GM19025 (cell line): Measurements from ENCODE around the gene RIPOR3.
"Not testable (repeated sequence)": the region's sequence is repeated elsewhere in the genome, so short reads cannot be mapped to it uniquely, and the experiment has no call there.

ENCODE experiments used
- ATAC-seq: cut with Tn5 transposase; IDR thresholded peaks from one replicate; pipeline ENCODE4 v1.9.1; 2021; ENCODE audit warnings: mild to moderate bottlenecking, low read depth, moderate library complexity; ENCODE audit not compliant: unreplicated experiment

The RIPOR3 gene

DNA sequence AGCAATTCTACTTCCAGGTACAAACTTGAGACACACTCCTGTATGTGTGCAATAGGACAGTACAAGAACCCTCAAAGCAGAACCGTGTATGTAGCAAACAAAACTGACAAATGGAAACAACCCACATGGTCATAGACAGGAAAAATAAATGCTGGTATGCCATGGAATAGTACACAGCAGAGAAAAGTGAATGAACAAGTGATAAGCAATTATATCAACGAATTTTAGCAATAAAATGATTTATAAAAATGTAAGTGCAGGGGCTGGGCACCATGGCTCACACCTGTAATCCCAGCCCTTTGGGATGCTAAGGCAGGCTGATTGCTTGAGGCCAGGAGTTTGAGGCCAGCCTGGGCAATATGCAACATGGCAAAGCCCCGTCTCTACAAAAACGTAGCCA is 9.3 kb downstream of the RIPOR3 start:
- no peak for ATAC-seq

DNA sequence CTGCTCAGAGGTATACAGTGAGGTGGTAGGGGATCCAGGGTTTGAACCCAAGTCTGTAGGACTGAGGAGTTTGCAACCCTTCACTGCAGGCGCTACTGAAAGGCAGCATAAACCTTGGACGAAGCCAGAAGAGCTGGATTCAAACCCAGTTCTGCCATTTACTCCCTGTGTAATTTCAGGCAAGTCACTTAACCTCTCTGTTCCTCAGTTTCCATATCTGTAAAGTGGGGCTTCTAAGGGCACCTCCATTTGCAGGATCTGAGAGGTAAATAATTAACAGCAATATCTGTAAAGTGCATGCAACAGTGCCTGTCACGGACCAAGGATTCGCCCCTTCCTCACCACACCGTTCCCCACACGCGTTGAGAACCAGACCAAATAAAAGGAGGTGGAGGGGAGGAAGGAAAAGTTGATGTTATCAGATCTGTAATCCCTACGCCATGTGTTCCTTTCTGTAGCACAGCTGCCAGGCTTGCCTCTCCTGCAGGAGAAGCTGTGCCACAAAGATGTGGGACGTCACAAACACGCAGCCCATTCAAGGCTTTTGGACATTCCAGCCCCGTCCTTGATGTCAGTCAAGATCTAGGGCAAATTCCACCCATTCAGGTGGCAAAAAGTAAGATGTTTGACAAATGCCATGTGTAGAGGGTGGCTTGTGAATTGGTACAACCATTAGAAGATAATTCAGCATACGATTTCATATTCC is 9.8 kb downstream of the RIPOR3 start:
- no peak for ATAC-seq

DNA sequence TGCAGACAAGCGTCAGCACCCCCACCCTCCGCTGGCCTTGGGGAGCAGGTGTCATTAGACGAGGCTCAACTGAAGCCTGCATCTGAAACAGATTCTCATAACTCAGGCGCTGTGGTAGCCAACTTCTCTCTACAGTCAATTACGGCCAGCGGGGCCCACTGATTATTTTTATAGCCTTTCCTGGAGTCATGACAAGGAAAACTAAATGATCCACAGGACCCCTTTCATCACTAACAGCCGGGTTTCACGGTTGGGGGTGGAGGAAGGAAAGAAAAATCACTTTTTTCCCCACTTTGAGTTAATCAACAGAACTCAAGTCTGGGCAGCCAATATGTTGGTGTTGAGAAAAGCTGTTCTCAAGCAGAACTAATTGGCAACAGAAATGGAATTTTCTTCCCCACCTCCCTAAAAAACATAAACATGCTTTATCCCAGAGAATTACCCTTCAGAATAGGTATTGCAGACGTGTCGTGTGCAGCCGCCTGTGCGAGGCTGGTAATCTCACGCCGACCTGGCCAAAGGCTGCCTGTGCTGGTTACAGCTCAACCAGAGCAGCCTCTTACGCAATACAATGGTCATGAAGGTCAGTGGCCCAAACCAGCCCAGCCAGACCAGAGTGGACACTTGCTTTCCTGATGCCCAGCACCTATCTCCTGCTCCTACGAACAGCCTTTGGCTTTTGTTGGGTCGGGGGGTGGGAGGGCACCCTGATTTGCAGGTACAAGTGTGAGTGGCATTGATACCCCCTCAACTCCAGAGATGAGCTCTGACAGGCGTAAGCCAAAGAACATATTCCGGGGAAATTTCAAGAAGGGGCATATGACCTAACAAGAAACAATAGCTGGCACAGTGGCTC is 11.0 kb downstream of the RIPOR3 start:
- no peak for ATAC-seq

DNA sequence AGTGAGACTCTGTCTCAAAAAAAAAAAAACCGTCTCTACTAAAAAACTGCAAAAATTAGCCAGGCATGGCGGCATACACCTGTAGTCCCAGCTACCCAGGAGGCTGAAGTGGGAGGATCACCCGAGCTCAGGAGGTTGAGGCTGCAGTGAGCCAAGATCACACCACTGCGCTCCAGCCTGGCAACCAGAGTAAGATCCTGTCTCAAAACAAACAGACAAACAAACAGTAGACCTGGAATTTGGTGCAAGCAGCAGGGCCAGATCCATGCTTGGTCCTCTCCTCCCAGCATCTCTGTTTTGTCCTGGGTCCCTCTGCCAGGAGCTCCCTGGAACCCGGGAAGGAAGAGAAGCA is 11.6 kb downstream of the RIPOR3 start:
- no peak for ATAC-seq

DNA sequence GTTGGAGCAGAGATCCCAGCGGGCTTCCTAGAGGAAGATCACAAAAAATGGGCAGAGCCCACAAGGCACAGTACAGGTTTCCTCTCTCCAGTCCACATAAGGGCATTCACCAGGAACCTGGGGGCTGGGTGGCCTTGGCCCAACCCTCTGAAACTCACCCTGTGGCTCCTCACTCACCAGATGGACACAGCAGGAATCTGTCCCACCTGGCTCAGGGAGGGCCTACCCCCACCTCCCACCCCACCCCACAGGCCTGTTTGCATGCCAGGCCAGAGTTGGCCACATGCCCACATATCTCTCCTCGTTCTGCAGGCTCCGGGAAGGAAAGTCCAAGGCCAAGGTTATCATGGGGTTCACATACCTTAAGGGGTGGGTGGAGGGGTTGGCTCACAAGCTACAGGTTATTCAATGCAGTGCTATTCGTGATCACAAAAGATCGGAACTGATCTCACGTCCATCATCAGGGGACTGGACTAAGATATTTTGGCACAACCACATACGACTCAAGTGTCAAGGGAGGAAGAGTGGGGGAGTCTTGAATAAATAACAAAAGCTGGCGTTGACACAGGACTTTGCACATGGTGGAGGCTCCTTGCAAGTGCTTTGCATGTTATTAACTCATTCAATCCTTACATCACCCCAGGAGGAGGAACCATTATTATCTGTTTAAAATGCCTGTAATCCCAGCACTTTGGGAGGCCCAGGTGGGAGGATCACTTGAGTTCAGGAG is 13.0 kb downstream of the RIPOR3 start:
- ATAC-seq = no peak

DNA sequence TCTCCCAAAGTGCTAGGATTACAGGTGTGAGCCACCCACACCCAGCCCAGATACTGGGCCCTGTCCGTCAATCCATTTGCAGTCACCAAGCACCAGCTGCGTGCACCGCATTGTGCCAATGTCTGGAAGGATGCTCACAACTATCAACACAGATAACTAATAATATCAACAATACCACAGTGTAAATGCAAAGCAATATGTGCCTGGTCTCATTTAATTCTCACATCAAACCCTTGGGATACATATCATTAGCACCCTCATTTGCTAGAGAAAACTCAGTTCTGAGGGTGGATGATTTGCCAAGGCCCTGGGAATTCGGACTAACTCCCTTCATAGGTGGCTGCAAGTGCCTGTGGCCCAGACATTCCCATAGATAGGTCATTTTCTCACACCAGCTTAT is 14.5 kb downstream of the RIPOR3 start:
- no peak for ATAC-seq

DNA sequence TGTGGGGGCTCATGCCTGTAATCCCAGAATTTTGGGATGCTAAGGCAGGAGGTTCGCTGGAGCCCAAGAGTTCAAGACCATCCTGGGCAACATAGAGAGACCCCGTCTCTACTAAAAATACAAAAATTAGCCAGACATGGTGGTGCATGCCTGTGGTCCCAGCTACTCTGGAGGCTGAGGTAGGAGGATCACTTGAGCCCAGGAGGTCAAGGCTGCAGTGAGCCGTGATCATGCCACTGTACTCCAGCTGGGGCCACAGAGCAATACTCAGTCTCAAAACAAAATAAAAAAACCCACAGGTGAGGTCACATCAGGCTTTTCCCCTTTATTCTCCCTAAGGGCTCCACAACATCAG is 15.0 kb downstream of the RIPOR3 start:
- ATAC-seq = not testable (repeated sequence)

DNA sequence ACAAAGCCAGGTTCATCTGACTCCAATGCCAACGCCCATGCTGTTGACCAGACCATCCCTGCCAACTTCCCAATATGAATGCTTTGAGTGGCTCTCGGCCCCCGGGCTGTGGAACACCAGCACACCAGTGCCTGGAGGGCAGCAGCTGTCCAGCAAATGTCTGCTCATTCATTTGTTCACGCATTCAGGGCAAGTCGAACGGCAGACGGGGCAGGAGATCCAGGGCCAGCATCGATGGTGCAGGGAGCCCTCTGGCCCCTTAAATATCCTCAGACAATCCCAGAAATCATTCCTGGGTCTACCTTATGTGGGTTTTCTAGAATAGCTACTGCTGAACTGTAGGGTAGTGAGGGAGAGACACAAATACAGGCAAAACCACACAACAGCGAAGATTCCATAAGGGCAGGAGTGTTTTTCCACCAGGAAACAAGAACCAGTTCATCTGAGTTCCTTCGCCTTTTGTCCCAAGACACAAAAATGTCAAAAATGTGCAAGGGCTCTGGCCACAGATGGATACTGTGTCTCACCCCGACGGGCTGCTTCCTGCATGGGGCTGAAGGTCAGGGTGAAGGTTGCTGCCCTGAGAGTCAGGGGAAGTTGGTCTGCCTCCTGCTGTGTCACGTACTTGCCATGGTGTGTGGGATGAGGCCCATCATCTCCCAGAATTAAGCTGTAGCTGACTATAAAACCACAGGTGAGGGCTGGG is 15.5 kb downstream of the RIPOR3 start:
- ATAC-seq = no peak

DNA sequence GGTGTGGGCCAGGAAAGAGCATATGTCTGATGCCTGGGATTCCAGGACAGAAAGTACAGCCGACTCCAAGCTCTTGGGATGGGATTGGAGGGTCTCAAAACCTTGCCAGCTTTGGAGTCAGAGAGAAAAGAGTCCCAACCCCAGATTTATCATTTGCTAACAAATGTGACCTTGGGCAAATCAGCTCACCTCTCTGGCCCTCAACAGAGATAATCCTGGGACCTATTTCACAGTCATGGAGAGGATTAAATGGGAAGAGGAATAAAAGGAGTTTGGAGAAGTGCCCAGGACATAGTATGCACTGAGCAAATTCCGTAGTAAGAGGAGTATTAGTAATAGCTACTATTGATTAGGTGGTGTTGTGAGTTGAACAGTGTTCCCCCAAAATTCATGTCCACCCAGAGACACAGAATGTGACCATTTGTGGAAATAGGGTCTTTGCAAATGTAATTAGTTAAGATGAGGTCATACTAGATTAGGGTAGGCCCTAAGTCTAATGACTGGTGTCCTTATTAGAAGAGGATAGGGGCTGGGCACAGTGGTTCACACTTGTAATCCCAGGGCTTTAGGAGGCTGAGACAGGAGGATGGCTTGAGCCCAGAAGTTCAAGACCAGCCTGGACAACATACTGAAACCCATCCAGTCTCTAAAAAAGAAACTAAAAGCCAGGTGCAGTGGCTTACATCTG is 17.1 kb downstream of the RIPOR3 start:
- ATAC-seq = no peak

DNA sequence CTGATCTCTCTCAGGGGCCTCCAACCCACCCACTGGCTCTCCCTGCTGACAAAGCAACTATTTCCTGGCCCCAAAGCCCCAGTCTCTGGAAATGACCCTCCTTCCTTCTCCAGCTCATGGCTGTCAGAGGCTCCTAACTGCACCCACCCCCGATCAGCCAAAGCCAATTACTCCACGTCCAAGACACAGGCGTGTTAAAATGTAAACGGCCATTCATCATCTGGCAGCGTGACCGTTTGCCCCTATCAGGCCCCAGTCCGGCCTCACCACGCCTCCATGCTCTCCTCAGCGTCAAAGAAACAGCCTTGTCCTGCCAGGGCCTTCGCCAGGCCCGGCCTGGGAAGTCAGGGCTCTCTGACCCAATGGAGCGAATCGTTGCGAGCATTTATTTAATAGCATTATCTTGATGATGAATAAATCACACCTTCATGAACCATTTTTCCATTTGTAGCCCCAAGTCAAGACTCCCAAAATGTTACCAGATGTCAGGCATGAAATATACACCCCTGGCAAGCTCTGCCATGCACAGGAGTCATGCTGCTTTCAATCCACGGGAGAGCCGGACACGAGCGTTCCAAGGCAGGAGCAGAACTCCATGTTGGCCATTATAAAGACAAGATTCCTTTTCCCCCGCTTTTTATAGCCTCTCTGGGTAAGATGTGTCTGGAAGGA is 17.7 kb downstream of the RIPOR3 start:
- no peak for ATAC-seq

DNA sequence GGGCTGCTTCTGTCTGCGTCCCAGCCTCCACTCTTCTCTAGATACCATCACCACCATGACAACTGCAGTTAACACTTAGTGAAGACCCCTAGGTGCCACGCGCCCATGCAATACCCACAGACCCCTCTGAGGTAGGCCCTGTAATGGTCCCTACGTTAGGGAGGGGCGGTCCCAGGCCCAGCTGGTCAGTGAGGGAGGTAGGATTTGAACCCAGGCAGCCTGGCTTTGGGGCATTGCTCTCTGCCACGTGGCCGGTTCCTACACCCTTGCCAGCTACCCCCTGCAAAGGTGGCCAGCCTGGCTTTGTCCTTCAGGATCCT is 18.2 kb downstream of the RIPOR3 start:
- no peak for ATAC-seq

DNA sequence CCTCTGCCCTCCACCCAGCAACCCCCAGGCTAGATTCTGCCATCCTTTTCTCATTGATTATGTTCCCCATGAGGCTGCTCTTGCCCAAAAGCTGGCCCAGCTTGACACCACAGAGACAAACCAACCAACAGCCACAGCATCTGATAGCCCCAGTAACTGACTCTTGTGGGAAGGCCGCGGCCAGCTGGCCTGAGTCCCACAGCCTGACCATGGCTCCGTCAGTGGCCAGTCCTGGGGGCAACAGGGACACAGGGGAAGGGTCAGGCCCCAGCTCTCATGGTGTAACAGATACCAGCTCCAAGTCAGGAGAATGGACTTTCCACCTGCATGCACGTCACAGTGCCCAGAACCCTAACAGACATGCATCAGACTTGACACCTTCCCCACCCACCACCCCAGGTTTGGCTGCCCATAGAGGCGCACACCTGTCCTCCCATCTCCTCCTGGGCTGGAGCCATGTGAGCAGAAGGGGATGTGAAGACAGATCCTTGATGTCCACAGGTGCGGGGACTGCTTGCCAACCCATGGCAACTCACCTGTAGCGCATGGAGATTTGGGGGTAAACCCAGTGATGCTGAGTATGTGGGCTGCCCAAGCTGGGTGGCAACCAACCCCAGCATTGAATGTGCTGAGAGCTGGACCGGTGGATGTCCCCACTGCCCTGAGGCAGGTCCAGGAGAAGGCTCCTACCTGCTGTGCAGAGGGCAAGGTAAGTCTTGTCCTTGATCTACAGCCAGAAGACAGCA is 18.8 kb downstream of the RIPOR3 start:
- ATAC-seq = no peak

DNA sequence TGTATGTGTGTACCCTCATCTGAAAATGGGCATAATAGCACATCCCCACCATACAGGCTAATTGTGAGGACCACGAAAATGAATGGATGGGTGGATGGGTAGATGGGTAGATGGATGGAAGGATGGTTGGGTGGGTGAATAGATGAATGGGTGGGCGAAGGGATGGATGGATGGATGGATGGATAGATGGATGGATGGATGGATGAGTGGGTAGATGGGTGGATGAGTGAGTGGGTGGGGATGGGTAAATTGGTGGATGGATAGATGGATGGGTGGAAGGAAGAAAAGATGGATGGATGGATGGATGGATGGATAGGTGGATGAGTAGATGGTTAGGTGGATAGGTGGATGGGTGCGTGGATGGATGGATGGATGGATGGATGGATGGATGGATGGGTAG is 19.7 kb downstream of the RIPOR3 start:
- no peak for ATAC-seq

DNA sequence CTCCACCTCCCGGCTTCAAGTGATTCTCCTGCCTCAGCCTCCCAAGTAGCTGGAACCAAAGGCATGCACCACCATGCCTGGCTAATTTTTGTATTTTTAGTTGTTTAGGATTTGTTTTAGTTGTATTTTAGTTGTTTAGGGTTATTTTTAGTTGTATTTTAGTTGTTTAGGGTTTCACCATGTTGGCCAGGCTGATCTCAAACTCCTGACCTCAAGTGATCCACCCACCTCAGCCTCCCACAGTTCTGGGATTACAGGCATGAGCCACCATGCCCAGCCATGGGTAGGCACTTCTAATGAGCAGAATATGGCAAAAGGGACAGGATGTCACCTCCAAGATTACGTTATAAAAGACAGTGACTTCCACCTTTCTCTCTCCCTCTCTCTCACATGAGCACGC is 20.3 kb downstream of the RIPOR3 start:
- ATAC-seq = not testable (repeated sequence)

DNA sequence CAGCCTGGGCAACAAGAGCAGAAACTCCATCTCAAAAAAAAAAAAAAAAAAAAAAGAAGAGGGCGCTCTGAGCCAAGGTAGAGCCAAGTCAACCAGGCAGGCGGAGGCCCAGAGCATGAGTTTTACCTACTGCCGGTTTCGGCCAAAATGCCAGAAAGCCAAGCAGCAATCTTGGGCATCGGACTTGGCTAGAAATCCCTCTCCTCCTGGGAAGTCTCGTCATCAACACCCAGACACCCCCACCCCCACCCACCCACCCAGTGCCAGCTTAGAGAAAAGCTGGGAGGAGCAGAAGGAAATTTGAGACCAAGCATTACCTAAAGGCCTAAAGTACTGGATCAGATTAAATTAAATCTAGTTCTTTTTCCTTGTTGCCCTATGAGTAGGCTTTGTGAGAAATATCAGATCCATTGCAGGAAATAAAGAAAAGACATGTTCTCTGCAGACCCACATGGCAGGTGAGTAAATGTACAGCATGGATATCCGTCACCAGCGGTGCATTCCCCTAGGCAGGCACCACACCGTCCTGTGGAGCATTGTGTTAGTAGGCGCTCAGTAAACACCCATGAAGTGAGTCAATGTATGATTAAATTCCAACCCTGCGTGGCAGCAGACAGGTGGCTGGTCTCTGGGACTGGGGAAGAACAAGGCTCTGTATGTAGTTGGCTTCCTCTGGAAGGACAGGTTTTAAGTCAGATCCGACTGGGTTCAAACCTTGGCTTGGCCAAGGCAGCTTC is 21.0 kb downstream of the RIPOR3 start:
- ATAC-seq = no peak

DNA sequence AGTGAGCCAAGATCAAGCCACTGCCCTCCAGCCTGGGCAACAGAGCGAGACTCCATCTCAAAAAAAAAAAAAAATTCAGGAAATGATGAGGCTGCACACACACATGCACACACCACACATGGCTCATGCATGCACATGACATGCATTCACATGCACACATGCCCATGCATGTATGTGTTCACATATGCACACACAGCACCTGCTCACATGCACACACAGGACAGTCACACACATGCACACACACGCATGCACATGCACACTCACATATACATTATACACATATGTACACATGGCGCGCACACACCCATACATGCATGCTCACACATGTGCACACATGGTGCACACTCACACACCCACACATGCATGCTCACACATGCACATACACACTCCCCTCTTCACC is 22.5 kb downstream of the RIPOR3 start:
- no peak for ATAC-seq

DNA sequence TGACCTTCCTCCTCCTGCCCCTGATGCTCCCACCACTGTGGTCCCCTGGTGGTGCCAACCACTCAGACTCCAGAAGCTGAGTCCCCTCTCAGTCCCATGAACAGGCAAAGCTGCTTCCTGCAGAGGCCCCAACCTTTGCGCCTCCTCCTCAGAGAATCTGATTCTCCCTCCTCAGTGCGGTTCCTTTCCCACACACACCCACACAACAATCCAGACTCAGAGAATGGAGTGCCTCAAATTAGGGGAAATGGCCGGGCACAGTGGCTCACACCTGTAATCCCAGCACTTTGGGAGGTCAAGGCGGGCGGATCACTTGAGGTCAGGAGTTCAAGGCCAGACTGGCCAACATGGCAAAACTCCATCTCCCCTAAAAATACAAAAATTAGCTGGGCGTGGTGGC is 23.0 kb downstream of the RIPOR3 start:
- no peak for ATAC-seq

DNA sequence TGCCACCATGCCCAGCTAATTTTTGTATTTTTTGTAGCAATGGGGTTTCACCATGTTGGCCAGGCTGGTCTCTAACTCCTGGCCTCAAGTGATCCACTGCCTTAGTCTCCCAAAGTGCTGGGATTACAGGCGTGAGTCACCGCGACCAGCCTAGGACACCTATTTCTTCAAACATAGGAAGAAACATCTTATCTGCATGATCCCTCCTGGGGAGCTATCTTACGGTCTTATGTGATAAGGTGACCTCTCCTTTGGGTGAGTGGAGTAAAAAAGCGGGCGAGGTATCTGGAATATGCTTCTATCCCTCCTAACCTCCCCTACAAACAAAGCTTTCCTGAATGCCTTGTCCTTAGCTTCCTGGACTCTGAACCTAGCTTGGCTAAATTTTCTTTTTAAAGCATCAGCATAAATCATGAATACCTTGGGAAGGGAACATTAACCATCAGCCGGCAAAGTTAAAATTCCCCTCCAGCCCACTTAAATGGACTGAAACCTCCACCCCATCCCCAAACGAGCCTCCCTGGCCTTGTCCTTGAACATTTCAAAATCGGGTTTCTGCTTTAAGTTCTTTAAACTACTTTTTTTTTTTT is 24.5 kb downstream of the RIPOR3 start:
- no peak for ATAC-seq
